IMR-90 (cell line): ENCODE results near the gene MRTFB. TPM values are rescaled to one million over a fixed set of nuclear protein-coding genes. Genes with fewer than 3 reads are reported as not detected.

Experiments
- ATAC-seq: fragments of 200-7000 bp; cut with Tn5 transposase; 2 replicates; pipeline ENCODE4 v1.9.1; 2020; ENCODE audit warnings: low read depth, mild to moderate bottlenecking, moderate library complexity
- BruUV-seq: library from RNA; stranded (reverse); fragments of 400-500 nt; replicated peaks from 2 replicates; lab custom pipeline; 2021; lab: Mats Ljungman, UMichigan
- CTCF ChIA-PET: fragments of 300-600 bp; formaldehyde crosslinking; extraction: SDS; loops from one replicate; lab custom pipeline; 2021; ENCODE audit warnings: antibody characterized with exemption; lab: Yijun Ruan, JAX
- POLR2A ChIA-PET: fragments of 300-600 bp; sonication (Branson Sonifier 250); formaldehyde crosslinking; loops from one replicate; lab custom pipeline; 2022; ENCODE audit warnings: antibody characterized with exemption; ENCODE audit not compliant: unreplicated experiment; lab: Charles Lee
- DNase-seq: peaks from one replicate; pipeline ENCODE4 v3.0.0; 2013
- H2AFZ ChIP-seq: replicated peaks from 2 replicates; pipeline ENCODE3; 2013; ENCODE audit warnings: low read length, mild to moderate bottlenecking; ENCODE audit not compliant: poor library complexity
- H2AK5ac ChIP-seq: 2 replicates; pipeline ENCODE4 v1.6.1; 2013; ENCODE audit warnings: low read depth, low read length, inconsistent platforms
- H2AK9ac ChIP-seq: replicated peaks from 2 replicates; pipeline ENCODE3; 2013; ENCODE audit warnings: mild to moderate bottlenecking, low read depth, low read length, moderate library complexity; ENCODE audit not compliant: poor library complexity
- H2BK120ac ChIP-seq: 2 replicates; pipeline ENCODE4 v1.6.1; 2013; ENCODE audit warnings: low read depth, low read length, inconsistent platforms
- H2BK15ac ChIP-seq: 3 replicates; pipeline ENCODE4 v1.6.1; 2013; ENCODE audit warnings: low read depth, low read length, inconsistent platforms
- H2BK20ac ChIP-seq: 2 replicates; pipeline ENCODE4 v1.6.1; 2013; ENCODE audit warnings: low read depth, mild to moderate bottlenecking, inconsistent platforms, low read length, moderate library complexity
- H2BK5ac ChIP-seq: 2 replicates; pipeline ENCODE4 v1.6.1; 2013; ENCODE audit warnings: mild to moderate bottlenecking, low read depth, low read length, inconsistent platforms; ENCODE audit not compliant: poor library complexity, severe bottlenecking
- H3K14ac ChIP-seq: replicated peaks from 2 replicates; pipeline ENCODE4 v1.6.1; 2013; ENCODE audit warnings: low read depth, low read length, inconsistent platforms
- H3K18ac ChIP-seq: 2 replicates; pipeline ENCODE4 v1.6.1; 2013; ENCODE audit warnings: low read depth, low read length, control low read depth
- H3K23ac ChIP-seq: 2 replicates; pipeline ENCODE4 v1.6.1; 2013; ENCODE audit warnings: low read depth, low read length, inconsistent platforms
- H3K27ac ChIP-seq: 2 replicates; pipeline ENCODE4 v1.5.1; 2013; ENCODE audit warnings: mild to moderate bottlenecking, control low read depth, low read length; ENCODE audit not compliant: insufficient read depth
- H3K27me3 ChIP-seq: 2 replicates; pipeline ENCODE4 v1.6.1; 2013; ENCODE audit warnings: low read length; ENCODE audit not compliant: control insufficient read depth, insufficient read depth
- H3K36me3 ChIP-seq: 2 replicates; pipeline ENCODE4 v1.6.1; 2013; ENCODE audit warnings: low read length, mixed read lengths; ENCODE audit not compliant: control insufficient read depth, insufficient read depth
- H3K4ac ChIP-seq: 2 replicates; pipeline ENCODE4 v1.6.1; 2013; ENCODE audit warnings: low read depth, low read length, inconsistent platforms
- H3K4me1 ChIP-seq: 2 replicates; pipeline ENCODE4 v1.6.1; 2013; ENCODE audit warnings: low read length, mixed read lengths; ENCODE audit not compliant: control insufficient read depth, insufficient read depth
- H3K4me2 ChIP-seq: 2 replicates; pipeline ENCODE4 v1.6.1; 2013; ENCODE audit warnings: low read depth, mild to moderate bottlenecking, control low read depth, low read length, moderate library complexity
- H3K4me3 ChIP-seq: 2 replicates; pipeline ENCODE4 v1.5.1; 2013; ENCODE audit warnings: low read depth, mild to moderate bottlenecking, control low read depth, low read length, moderate library complexity; ENCODE audit not compliant: insufficient read depth
- H3K56ac ChIP-seq: 2 replicates; pipeline ENCODE4 v1.6.1; 2013; ENCODE audit warnings: low read length, inconsistent platforms; ENCODE audit not compliant: insufficient read depth; ENCODE audit errors: extremely low read depth
- H3K79me1 ChIP-seq, 2 experiments: 2 replicates each; pipeline ENCODE4 v1.6.1; 2013; ENCODE audit warnings: low read length in 2 of 2, inconsistent platforms in 1 of 2, low read depth in 1 of 2
- H3K9ac ChIP-seq: 2 replicates; pipeline ENCODE4 v1.6.1; 2013; ENCODE audit warnings: low read depth, low read length, control low read depth
- H3K9me1 ChIP-seq: 2 replicates; pipeline ENCODE4 v1.6.1; 2013; ENCODE audit warnings: low read length, inconsistent platforms; ENCODE audit not compliant: insufficient read depth
- H3K9me3 ChIP-seq: 2 replicates; pipeline ENCODE4 v1.6.1; 2013; ENCODE audit warnings: low read length; ENCODE audit not compliant: control insufficient read depth, insufficient read depth
- H4K20me1 ChIP-seq: 2 replicates; pipeline ENCODE4 v1.6.1; 2013; ENCODE audit warnings: low read length, inconsistent platforms; ENCODE audit not compliant: insufficient read depth
- H4K5ac ChIP-seq: 2 replicates; pipeline ENCODE4 v1.6.1; 2013; ENCODE audit warnings: mild to moderate bottlenecking, low read depth, low read length, control low read depth
- H4K8ac ChIP-seq, 2 experiments: 2 replicates each; pipeline ENCODE4 v1.6.1; 2013; ENCODE audit warnings: low read depth in 2 of 2, low read length in 2 of 2, control low read depth in 1 of 2, inconsistent platforms in 1 of 2
- H4K91ac ChIP-seq: 2 replicates; pipeline ENCODE4 v1.6.1; 2013; ENCODE audit warnings: low read depth, low read length, inconsistent platforms; ENCODE audit not compliant: insufficient read depth
- POLR2A ChIP-seq: IDR thresholded peaks from 2 replicates; pipeline ENCODE4 v1.6.1; 2012; ENCODE audit warnings: mild to moderate bottlenecking, low read depth, low read length
- RFX5 ChIP-seq: IDR thresholded peaks from 2 replicates; pipeline ENCODE4 v1.8.0; 2012; ENCODE audit warnings: low read depth, mild to moderate bottlenecking, low read length, moderate library complexity
- WGBS, 2 experiments: methylation state at CpG; one replicate each; pipeline versions ENCODE4 v1.1.5 to v1.1.7; 2013; ENCODE audit warnings: missing lambda C conversion rate in 2 of 2; ENCODE audit not compliant: insufficient read length in 1 of 2; ENCODE audit errors: extremely low coverage in 2 of 2; 5-methylcytosine and 5-hydroxymethylcytosine counted together
- dilution Hi-C: fragments of 300-500 bp; cut with HindIII; formaldehyde crosslinking; loops from one replicate; pipeline ENCODE4 v1.14.3; 2018; ENCODE audit warnings: low sequenced_read_pairs; ENCODE audit not compliant: unreplicated experiment
- in situ Hi-C: fragments of 300-500 bp; cut with MboI; formaldehyde crosslinking; loops from 3 replicates; pipeline ENCODE4 v1.14.3; 2019; ENCODE audit warnings: low sequenced_read_pairs, inconsistent platforms, mixed read lengths
- intact Hi-C: fragments of 100-400 bp; cut with micrococcal nuclease; formaldehyde crosslinking; loops from 2 replicates; pipeline ENCODE4 v1.10.0; 2022
- polyA plus RNA-seq, 3 experiments: library from polyadenylated mRNA; depleted of rRNA; stranded (reverse); fragments of >200 nt; gene quantifications; 2 replicates each; pipeline ENCODE4 v1.2.3, GENCODE V29; 2012; ENCODE audit warnings: low replicate concordance in 1 of 3
- total RNA-seq: library from RNA; depleted of rRNA; stranded (reverse); fragments of >200 nt; gene quantifications from 2 replicates; pipeline ENCODE4 v1.2.3, GENCODE V29; 2012
- TF ChIP-seq, protein P1 (sequence below): fragments of 150-350 bp; IDR thresholded peaks from 2 replicates; pipeline ENCODE4 v1.6.1; 2017; ENCODE audit warnings: mild to moderate bottlenecking, antibody characterized with exemption, low read length, low read depth

Gene MRTFB
- total and polyA plus RNA-seq, 2 of the 4 experiments (the other 2 are of a cell fraction), result 4.4 to 5.4 TPM

DNA sequence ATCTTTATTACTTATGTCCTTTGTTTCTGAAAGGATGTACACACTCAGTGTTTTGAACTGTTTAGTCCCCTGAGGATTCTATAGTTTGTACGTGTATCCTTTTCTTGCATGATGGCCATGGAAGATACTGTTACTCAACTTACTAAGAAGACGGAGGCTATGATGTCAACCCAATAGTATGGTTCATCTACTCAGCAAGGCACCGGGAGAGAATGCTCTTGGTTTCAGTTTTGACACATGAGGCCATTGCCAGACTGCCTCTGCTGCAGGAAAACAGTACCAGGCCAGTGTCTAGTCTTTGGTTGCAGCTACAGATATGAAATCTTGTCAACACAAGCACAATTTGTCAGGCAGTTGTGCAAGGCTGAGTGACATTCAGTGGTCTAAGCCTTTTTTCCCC lies 134.5 kb downstream of the MRTFB start:
- TF ChIP-seq, protein P1, sequence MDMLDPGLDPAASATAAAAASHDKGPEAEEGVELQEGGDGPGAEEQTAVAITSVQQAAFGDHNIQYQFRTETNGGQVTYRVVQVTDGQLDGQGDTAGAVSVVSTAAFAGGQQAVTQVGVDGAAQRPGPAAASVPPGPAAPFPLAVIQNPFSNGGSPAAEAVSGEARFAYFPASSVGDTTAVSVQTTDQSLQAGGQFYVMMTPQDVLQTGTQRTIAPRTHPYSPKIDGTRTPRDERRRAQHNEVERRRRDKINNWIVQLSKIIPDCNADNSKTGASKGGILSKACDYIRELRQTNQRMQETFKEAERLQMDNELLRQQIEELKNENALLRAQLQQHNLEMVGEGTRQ, result no peak
- no peak for TF ChIP-seq POLR2A
- TF ChIP-seq RFX5, result no peak
- DNase-seq (peak; percentile 6), ATAC-seq (no peak)
- H3K56ac ChIP-seq, result no peak overlapping the region
- H3K23ac ChIP-seq, result no peak overlapping the region
- CTCF ChIA-PET, result no interaction called here
- no peak overlapping the region for H3K4me2 ChIP-seq
- no peak overlapping the region for H2BK20ac ChIP-seq
- no peak overlapping the region for H2AK5ac ChIP-seq
- dilution Hi-C loops (no loop called here), in situ Hi-C loops (no loop called here), intact Hi-C loops (no loop called here)
- H3K9ac ChIP-seq, result no peak overlapping the region
- no peaks in the 10 kb centered on the region for H3K9me3 ChIP-seq
- no peak overlapping the region for H2BK5ac ChIP-seq
- no peaks in the 10 kb centered on the region for H3K27me3 ChIP-seq
- H3K36me3 ChIP-seq, result no peaks in the 10 kb centered on the region
- no peak overlapping the region for H3K14ac ChIP-seq
- H2BK120ac ChIP-seq, result no peak overlapping the region
- peaks cover 3 to 6% of the 10 kb centered on the region in 2 experiments; a peak in 1 of 4 replicates for H3K79me1 ChIP-seq
- no TSS peak for BruUV-seq
- WGBS, 2 experiments, result 92% methylated on average over 2 of the region's 3 CpGs; no CpG with 5 or more reads in 1 of the 2 experiments
- H2BK15ac ChIP-seq, result no peak overlapping the region
- H3K4me1 ChIP-seq, result no peaks in the 10 kb centered on the region
- H3K27ac ChIP-seq, result no peak overlapping the region
- no peak overlapping the region for H3K4ac ChIP-seq
- no peak overlapping the region for H4K8ac ChIP-seq
- POLR2A ChIA-PET, result no interaction called here
- no peak overlapping the region for H4K91ac ChIP-seq
- H3K9me1 ChIP-seq, result 0 out of 2 replicates have a peak, but pooled peaks cover 2% of the 10 kb centered on the region
- no peak overlapping the region for H4K5ac ChIP-seq
- H2AK9ac ChIP-seq, result no peak overlapping the region
- no peak overlapping the region for H3K4me3 ChIP-seq
- H2AFZ ChIP-seq, result no peak overlapping the region
- no peak overlapping the region for H3K18ac ChIP-seq
- H4K20me1 ChIP-seq, result no peaks in the 10 kb centered on the region
